ENCODE results near the gene CTNNBL1. TPM values are rescaled to one million over a fixed set of nuclear protein-coding genes. Genes with fewer than 3 reads are reported as not detected.

The CTNNBL1 gene
- total RNA-seq, 1 donor: 23.3 TPM

DNA sequence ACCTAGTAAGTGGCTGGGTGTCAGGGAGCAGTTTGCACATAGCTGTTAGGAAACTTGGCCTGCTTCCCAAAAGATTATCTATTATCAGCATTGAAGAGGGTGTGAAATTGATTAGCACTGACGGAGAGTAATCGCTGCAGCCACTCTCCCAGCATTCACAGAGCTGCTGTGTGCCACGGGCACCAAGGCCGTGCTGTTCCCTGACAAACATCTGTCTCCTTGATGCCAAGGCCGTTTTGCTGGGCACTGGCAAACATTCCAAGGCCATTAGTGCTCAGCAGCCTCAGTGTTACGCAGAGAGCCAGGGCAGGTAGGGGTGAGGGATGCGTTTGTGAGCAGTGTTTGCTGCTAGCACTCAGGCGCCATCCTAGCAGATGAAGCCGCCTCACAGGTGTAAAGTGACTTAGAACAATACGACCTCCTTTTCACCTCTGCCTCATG lies 151.4 kb downstream of the CTNNBL1 start:
- DNase-seq (ENCODE audit: low read depth): no peak
- TF ChIP-seq, protein P1, sequence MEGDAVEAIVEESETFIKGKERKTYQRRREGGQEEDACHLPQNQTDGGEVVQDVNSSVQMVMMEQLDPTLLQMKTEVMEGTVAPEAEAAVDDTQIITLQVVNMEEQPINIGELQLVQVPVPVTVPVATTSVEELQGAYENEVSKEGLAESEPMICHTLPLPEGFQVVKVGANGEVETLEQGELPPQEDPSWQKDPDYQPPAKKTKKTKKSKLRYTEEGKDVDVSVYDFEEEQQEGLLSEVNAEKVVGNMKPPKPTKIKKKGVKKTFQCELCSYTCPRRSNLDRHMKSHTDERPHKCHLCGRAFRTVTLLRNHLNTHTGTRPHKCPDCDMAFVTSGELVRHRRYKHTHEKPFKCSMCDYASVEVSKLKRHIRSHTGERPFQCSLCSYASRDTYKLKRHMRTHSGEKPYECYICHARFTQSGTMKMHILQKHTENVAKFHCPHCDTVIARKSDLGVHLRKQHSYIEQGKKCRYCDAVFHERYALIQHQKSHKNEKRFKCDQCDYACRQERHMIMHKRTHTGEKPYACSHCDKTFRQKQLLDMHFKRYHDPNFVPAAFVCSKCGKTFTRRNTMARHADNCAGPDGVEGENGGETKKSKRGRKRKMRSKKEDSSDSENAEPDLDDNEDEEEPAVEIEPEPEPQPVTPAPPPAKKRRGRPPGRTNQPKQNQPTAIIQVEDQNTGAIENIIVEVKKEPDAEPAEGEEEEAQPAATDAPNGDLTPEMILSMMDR (IDR thresholded peaks at IDR 0.05; ENCODE audit: insufficient read depth, low read depth, low read length): no peak

DNA sequence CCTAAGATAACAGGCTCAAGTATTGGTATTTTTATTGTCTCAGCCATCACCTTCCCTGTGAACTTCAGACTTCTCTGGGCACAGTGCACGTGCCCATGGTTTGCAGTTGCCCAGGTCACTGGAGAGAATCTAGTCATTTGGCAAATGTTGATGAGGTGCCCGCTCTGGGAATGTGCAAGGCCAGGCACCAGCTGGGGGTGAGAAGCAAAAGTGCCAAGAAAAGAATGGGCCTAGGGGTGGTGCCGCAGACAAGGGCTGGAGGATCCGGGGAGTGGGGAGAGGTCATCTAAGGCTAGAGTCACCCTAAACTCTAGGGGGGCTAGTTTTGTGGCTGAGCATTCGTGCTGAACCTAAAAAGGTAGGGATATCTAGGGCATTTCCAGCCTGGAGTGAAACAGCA lies 152.0 kb downstream of the CTNNBL1 start:
- no peak for DNase-seq (ENCODE audit: low read depth)
- TF ChIP-seq, protein P1 (IDR thresholded peaks at IDR 0.05; ENCODE audit: insufficient read depth, low read depth, low read length): no peak
- no peak overlapping the region for H3K4me3 ChIP-seq (ENCODE audit: low read depth, low read length)

More for the DNA sequence above, 151.4 kb downstream of the CTNNBL1 start:
- H3K4me3 ChIP-seq (ENCODE audit: low read depth, low read length): no peak overlapping the region

DNA sequence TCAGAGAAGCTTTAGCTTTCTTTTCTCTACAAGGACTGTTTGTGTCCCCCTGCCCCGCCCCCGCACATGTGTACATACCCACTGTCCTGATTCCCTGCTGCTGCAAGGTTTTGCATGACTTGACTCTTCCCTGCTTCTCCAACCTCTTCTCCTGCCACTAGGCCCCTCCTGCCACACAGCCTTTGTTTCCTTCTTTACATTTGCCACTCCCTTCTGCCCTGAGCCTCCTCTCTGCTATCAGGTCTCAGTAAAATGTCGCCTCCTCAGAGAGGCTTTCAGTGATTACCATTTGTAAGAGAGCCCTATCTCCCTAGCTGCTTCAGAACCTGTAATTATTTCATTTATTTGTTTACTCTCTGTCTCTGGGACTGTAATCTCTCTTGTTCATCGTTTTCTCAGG lies 152.7 kb downstream of the CTNNBL1 start:
- DNase-seq (ENCODE audit: low read depth): no peak
- TF ChIP-seq, protein P1 (IDR thresholded peaks at IDR 0.05; ENCODE audit: insufficient read depth, low read depth, low read length): no peak
- no peak overlapping the region for H3K4me3 ChIP-seq (ENCODE audit: low read depth, low read length)

DNA sequence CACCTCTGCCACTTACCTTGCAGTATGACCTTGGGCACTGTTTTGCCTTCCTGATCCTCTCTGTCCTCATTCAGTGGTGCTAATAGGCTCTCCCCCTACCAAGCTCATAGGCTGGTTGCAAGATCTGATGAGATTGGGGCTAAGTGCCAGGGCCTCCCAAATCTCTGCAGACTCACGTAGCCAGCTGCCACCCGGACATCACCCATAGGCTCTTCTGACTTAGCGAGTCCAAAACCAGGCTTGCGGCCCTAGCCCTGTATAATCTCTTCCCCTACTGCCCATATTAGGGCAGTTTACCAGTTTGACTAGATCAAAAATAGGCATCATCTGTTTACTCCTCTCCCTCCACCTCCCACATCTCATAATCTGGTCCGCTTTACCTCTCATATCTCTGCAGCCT lies 154.9 kb downstream of the CTNNBL1 start:
- DNase-seq (ENCODE audit: low read depth): no peak
- TF ChIP-seq, protein P1 (IDR thresholded peaks at IDR 0.05; ENCODE audit: insufficient read depth, low read depth, low read length): no peak
- H3K4me3 ChIP-seq (ENCODE audit: low read depth, low read length): no peak overlapping the region

DNA sequence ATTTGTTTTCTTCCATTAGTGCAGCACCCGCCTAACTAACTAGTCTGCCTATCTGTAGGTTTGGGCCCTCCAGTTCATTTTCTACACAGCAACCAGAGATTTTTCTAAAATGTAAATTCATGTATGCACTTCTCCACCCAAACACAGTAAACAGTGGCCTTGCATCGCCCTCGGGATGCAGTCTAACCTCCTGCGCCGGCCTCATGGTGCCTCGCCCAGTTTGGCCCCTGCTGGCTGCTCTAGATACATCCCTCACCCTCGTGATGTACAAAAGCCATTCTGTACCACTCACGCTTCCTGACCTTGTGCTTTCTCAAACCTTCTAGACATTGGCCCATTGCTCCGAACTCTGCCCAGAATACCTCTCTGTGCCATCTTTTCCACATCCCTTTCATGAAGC lies 155.3 kb downstream of the CTNNBL1 start:
- no peak for DNase-seq (ENCODE audit: low read depth)
- TF ChIP-seq, protein P1 (IDR thresholded peaks at IDR 0.05; ENCODE audit: insufficient read depth, low read depth, low read length): no peak
- no peak overlapping the region for H3K4me3 ChIP-seq (ENCODE audit: low read depth, low read length)

DNA sequence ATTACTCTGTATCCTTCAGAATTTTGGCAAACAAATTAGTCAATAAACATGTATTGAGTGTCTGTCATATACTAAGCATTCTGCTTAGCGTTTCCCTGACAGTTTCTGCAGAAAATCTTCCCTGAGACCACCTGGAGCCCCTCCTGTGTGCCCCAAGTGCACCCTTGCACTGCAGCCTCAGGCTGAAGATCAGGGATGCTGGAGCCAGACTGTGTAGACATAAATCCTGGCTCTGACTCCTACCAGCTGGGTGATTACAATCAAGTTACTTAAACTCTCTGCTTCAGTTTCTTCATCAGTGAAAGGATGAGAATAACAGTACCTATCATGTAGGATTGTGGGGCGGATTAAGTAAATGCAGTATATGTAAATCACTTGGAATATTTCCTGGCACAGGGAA lies 155.7 kb downstream of the CTNNBL1 start:
- DNase-seq (ENCODE audit: low read depth): no peak
- TF ChIP-seq, protein P1 (IDR thresholded peaks at IDR 0.05; ENCODE audit: insufficient read depth, low read depth, low read length): no peak
- H3K4me3 ChIP-seq (ENCODE audit: low read depth, low read length): no peak overlapping the region

DNA sequence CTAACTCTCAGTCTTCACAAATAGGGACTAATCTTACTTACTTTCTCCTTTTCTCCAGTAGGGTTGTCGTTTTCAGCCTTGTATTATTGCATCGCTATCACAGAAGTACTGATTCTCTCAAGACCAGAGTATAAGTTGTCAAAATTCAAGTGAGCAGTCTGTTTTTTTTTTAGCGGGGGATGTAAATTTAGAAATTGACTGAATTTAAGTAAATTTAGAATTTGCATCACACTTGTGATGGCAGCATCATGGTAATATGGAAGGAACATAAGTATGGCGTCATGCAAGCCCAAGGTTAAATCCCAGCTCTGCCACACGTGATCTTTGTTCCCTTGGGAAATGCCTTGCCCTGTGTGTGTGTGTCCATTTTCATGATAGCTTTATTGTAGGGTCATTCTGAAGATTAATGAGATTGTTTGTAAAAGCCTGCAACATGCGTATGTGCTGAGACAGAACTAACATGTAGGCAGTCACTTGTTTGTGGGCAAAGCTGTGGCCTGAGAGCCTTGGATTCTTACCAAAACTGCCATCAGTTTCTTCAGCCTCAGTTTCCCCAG lies 156.3 kb downstream of the CTNNBL1 start:
- peak; percentile 31 for DNase-seq (ENCODE audit: low read depth)
- no peak overlapping the region for H3K4me3 ChIP-seq (ENCODE audit: low read depth, low read length)
- TF ChIP-seq, protein P1 (IDR thresholded peaks at IDR 0.05; ENCODE audit: insufficient read depth, low read depth, low read length): no peak

Measured in fibroblast of villous mesenchyme (primary cell).